Measurements from ENCODE around the gene ENTREP1.

ENTREP1 gene

DNA sequence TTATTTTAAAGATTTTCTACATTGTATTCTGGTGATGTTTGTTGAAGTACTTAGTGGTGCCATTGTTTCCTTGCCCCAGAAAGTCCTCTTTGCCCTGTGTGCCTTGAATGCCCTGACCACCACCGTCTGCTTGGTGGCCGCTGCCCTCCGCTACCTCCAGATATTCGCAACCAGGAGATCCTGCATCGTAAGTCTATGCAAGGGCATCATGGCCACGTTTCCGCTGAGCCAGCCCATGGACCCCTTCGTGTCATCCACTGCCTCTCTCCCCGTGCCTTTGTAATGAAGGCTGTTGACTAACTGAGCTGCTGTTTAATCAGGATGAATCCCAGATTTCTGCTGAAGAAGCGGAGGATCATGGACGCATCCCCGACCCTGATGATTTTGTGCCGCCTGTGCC lies 52.3 kb downstream of the ENTREP1 start:
- Histone ChIP-seq H3K36me3 (ENCODE audit: control insufficient read depth in 1 of 2, insufficient read depth in 2 of 2, low read depth in 1 of 2, low read length in 2 of 2) (no peaks in the 10 kb centered on the region), H2BK12ac (ENCODE audit: low read length in 2 of 2) (no peak overlapping the region), H3K27ac (ENCODE audit: low read length, poor library complexity, severe bottlenecking) (no peak overlapping the region), H3K79me1 (replicated peaks; ENCODE audit: low read length, poor library complexity, severe bottlenecking) (no peaks in the 10 kb centered on the region), H3K4me2 (ENCODE audit: low read length, poor library complexity, severe bottlenecking) (no peak overlapping the region), H4K91ac (ENCODE audit: low read length) (no peak overlapping the region), H3K23ac (ENCODE audit: low read length in 2 of 2) (no peak overlapping the region), H2AFZ (ENCODE audit: low read depth, low read length) (no peak overlapping the region), H4K8ac (ENCODE audit: low read length) (no peak overlapping the region), H3K27me3 (ENCODE audit: control insufficient read depth in 1 of 2, insufficient read depth in 1 of 2, low read length in 2 of 2) (peaks cover 0 to 3% of the 10 kb centered on the region in 2 experiments), H2BK120ac (ENCODE audit: low read depth, low read length) (no peak overlapping the region), H3K14ac (ENCODE audit: low read length in 2 of 2) (peak overlapping the region in 1 of 2 experiments; percentile 69), H3K9ac (ENCODE audit: low read length) (no peak overlapping the region), H2AK5ac (ENCODE audit: low read length, severe bottlenecking) (no peak overlapping the region), H3K4me1 (ENCODE audit: control insufficient read depth, insufficient read depth, low read depth, low read length) (peaks cover 10% of the 10 kb centered on the region), H3K4me3 (ENCODE audit: insufficient read depth in 1 of 2, low read depth in 1 of 2, low read length in 2 of 2) (peak overlapping the region in 1 of 2 experiments; percentile 57), H3K4ac (ENCODE audit: low read depth in 1 of 2, low read length in 2 of 2) (no peak overlapping the region), H2BK5ac (ENCODE audit: low read depth, low read length, poor library complexity, severe bottlenecking) (no peak overlapping the region), H3K9me3 (ENCODE audit: control insufficient read depth, low read length) (no peaks in the 10 kb centered on the region), H2BK15ac (ENCODE audit: low read depth, poor library complexity, severe bottlenecking) (no peak overlapping the region), H3K18ac (ENCODE audit: low read depth in 1 of 2, low read length in 2 of 2) (no peak overlapping the region)
- 95% methylated on average over 12 of the region's 13 CpGs for WGBS
- no peak for DNase-seq

DNA sequence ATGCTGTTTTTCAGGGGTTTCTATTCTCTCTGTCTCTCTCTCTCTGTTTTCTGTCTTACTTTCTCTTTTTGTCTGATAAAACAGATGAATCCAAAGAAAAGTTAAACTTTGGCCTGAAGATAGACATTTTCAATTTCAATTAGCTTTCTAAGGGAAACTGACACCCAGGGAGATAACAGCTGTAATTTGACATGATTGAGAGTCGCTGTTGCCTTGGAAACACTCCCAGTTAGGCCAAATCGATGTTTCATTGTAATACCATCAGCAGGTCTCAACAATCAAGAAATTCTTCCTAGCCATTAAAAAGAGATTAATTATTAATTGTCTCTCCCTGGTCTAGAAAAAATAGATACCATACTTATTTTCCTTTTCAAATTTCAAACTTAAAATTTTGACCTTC lies 53.0 kb downstream of the ENTREP1 start:
- DNase-seq = no peak
- H3K9ac ChIP-seq (ENCODE audit: low read length) = no peak overlapping the region
- H2BK120ac ChIP-seq (ENCODE audit: low read depth, low read length) = no peak overlapping the region
- H3K4me1 ChIP-seq (ENCODE audit: control insufficient read depth, insufficient read depth, low read depth, low read length) = peaks cover 10% of the 10 kb centered on the region
- peaks cover 0 to 5% of the 10 kb centered on the region in 2 experiments for H3K27me3 ChIP-seq (ENCODE audit: control insufficient read depth in 1 of 2, insufficient read depth in 1 of 2, low read length in 2 of 2)
- H3K4ac ChIP-seq (ENCODE audit: low read depth in 1 of 2, low read length in 2 of 2) = no peak overlapping the region
- no peak overlapping the region for H2BK12ac ChIP-seq (ENCODE audit: low read length in 2 of 2)
- H4K8ac ChIP-seq (ENCODE audit: low read length) = no peak overlapping the region
- H3K79me1 ChIP-seq (replicated peaks; ENCODE audit: low read length, poor library complexity, severe bottlenecking) = no peaks in the 10 kb centered on the region
- no peak overlapping the region for H2BK5ac ChIP-seq (ENCODE audit: low read depth, low read length, poor library complexity, severe bottlenecking)
- H3K27ac ChIP-seq (ENCODE audit: low read length, poor library complexity, severe bottlenecking) = no peak overlapping the region
- H2AFZ ChIP-seq (ENCODE audit: low read depth, low read length) = no peak overlapping the region
- H3K23ac ChIP-seq (ENCODE audit: low read length in 2 of 2) = no peak overlapping the region
- no peak overlapping the region for H2AK5ac ChIP-seq (ENCODE audit: low read length, severe bottlenecking)
- H3K18ac ChIP-seq (ENCODE audit: low read depth in 1 of 2, low read length in 2 of 2) = no peak overlapping the region
- H3K4me3 ChIP-seq (ENCODE audit: insufficient read depth in 1 of 2, low read depth in 1 of 2, low read length in 2 of 2) = no peak overlapping the region
- H3K14ac ChIP-seq (ENCODE audit: low read length in 2 of 2) = no peak overlapping the region
- 100% methylated on average over 1 of the region's 2 CpGs for WGBS
- no peak overlapping the region for H4K91ac ChIP-seq (ENCODE audit: low read length)
- no peak overlapping the region for H3K4me2 ChIP-seq (ENCODE audit: low read length, poor library complexity, severe bottlenecking)
- H3K36me3 ChIP-seq (ENCODE audit: control insufficient read depth in 1 of 2, insufficient read depth in 2 of 2, low read depth in 1 of 2, low read length in 2 of 2) = no peaks in the 10 kb centered on the region
- H2BK15ac ChIP-seq (ENCODE audit: low read depth, poor library complexity, severe bottlenecking) = no peak overlapping the region
- H3K9me3 ChIP-seq (ENCODE audit: control insufficient read depth, low read length) = no peaks in the 10 kb centered on the region

DNA sequence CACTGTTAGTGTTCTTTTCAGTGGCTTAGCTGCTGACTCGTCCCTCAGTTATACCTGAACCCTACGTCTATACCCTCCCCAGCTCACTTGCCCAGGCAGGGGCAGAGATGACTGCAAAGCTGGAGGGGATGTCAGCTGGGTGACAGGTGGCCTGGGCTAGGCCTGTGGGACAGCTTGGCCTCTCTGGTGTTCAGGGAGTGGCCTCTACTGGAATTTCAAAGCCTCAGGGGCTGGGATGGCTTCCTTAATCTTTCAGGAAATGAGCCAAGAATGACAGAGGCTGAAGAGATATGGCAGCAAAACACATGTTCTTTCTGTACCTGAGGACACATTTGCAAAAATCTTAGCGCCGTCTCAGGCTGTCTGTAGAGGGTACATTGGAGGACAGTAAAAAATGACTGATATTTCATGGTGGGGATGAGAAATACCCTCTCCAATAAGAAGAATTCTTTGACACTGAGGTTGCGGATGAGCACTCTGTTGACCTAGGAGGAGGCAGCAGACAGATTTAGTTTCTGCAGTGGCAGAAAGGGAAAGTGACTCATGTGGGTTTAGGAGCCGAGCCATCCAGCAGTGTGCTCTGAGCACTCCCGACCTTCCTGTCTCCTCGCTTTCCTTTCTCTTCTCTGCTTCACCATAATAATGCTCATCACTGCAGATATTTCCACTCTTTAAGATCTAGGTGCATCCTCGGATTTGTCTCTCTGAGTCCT lies 54.4 kb downstream of the ENTREP1 start:
- Histone ChIP-seq H3K36me3 (ENCODE audit: control insufficient read depth in 1 of 2, insufficient read depth in 2 of 2, low read depth in 1 of 2, low read length in 2 of 2) (no peaks in the 10 kb centered on the region), H2AK5ac (ENCODE audit: low read length, severe bottlenecking) (peak overlapping the region; percentile 27), H3K27ac (ENCODE audit: low read length, poor library complexity, severe bottlenecking) (no peak overlapping the region), H2BK12ac (ENCODE audit: low read length in 2 of 2) (no peak overlapping the region), H3K14ac (ENCODE audit: low read length in 2 of 2) (no peak overlapping the region), H3K9me3 (ENCODE audit: control insufficient read depth, low read length) (no peaks in the 10 kb centered on the region), H3K4me2 (ENCODE audit: low read length, poor library complexity, severe bottlenecking) (no peak overlapping the region), H3K9ac (ENCODE audit: low read length) (no peak overlapping the region), H3K4me1 (ENCODE audit: control insufficient read depth, insufficient read depth, low read depth, low read length) (peaks cover 10% of the 10 kb centered on the region), H2BK120ac (ENCODE audit: low read depth, low read length) (no peak overlapping the region), H2BK15ac (ENCODE audit: low read depth, poor library complexity, severe bottlenecking) (no peak overlapping the region), H3K23ac (ENCODE audit: low read length in 2 of 2) (no peak overlapping the region), H3K4ac (ENCODE audit: low read depth in 1 of 2, low read length in 2 of 2) (no peak overlapping the region), H2AFZ (ENCODE audit: low read depth, low read length) (no peak overlapping the region), H4K91ac (ENCODE audit: low read length) (no peak overlapping the region), H3K79me1 (replicated peaks; ENCODE audit: low read length, poor library complexity, severe bottlenecking) (no peaks in the 10 kb centered on the region), H3K18ac (ENCODE audit: low read depth in 1 of 2, low read length in 2 of 2) (no peak overlapping the region), H2BK5ac (ENCODE audit: low read depth, low read length, poor library complexity, severe bottlenecking) (no peak overlapping the region), H4K8ac (ENCODE audit: low read length) (no peak overlapping the region), H3K4me3 (ENCODE audit: insufficient read depth in 1 of 2, low read depth in 1 of 2, low read length in 2 of 2) (no peak overlapping the region), H3K27me3 (ENCODE audit: control insufficient read depth in 1 of 2, insufficient read depth in 1 of 2, low read length in 2 of 2) (peaks cover 0 to 9% of the 10 kb centered on the region in 2 experiments)
- DNase-seq = peak; percentile 50
- WGBS = 31% methylated on average over 6 of the region's 9 CpGs

DNA sequence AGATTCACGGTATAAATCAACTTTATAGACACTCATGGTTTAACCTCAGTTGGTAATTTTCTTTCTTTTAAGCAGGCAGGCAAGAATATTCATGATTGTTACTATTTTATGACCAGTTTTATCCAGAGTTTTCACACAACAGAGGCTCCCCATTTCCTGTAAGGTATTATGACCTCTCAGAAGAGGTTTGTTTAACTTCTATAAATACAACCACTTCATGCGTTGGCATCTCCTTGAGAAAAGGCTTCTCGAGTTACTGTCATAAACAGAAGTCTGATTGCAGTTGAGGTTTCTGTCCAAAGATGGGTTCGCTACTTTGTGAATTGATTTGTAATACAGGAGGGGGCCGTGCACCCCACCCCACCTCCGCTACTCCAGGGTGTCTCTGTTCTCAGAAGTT lies 55.3 kb downstream of the ENTREP1 start:
- Histone ChIP-seq H3K4me1 (ENCODE audit: control insufficient read depth, insufficient read depth, low read depth, low read length) (peaks cover 10% of the 10 kb centered on the region), H3K18ac (ENCODE audit: low read depth in 1 of 2, low read length in 2 of 2) (no peak overlapping the region), H3K14ac (ENCODE audit: low read length in 2 of 2) (no peak overlapping the region), H2BK5ac (ENCODE audit: low read depth, low read length, poor library complexity, severe bottlenecking) (no peak overlapping the region), H4K91ac (ENCODE audit: low read length) (no peak overlapping the region), H3K79me1 (replicated peaks; ENCODE audit: low read length, poor library complexity, severe bottlenecking) (no peaks in the 10 kb centered on the region), H2AK5ac (ENCODE audit: low read length, severe bottlenecking) (no peak overlapping the region), H3K27me3 (ENCODE audit: control insufficient read depth in 1 of 2, insufficient read depth in 1 of 2, low read length in 2 of 2) (peaks cover 0 to 9% of the 10 kb centered on the region in 2 experiments), H3K27ac (ENCODE audit: low read length, poor library complexity, severe bottlenecking) (no peak overlapping the region), H2BK120ac (ENCODE audit: low read depth, low read length) (no peak overlapping the region), H3K4ac (ENCODE audit: low read depth in 1 of 2, low read length in 2 of 2) (no peak overlapping the region), H2BK15ac (ENCODE audit: low read depth, poor library complexity, severe bottlenecking) (no peak overlapping the region), H4K8ac (ENCODE audit: low read length) (no peak overlapping the region), H3K4me2 (ENCODE audit: low read length, poor library complexity, severe bottlenecking) (no peak overlapping the region), H2BK12ac (ENCODE audit: low read length in 2 of 2) (no peak overlapping the region), H3K9me3 (ENCODE audit: control insufficient read depth, low read length) (no peaks in the 10 kb centered on the region), H2AFZ (ENCODE audit: low read depth, low read length) (no peak overlapping the region), H3K23ac (ENCODE audit: low read length in 2 of 2) (no peak overlapping the region), H3K9ac (ENCODE audit: low read length) (no peak overlapping the region), H3K4me3 (ENCODE audit: insufficient read depth in 1 of 2, low read depth in 1 of 2, low read length in 2 of 2) (no peak overlapping the region), H3K36me3 (ENCODE audit: control insufficient read depth in 1 of 2, insufficient read depth in 2 of 2, low read depth in 1 of 2, low read length in 2 of 2) (no peaks in the 10 kb centered on the region)
- peak; percentile 19 for DNase-seq
- WGBS = 66% methylated on average over 5 of the region's 6 CpGs

Measured in mesenchymal stem cell (in vitro differentiated cells and primary cell).